DMS79 treated with DMSO at 0.1 percent for 48 hours (cell line): ENCODE results near the gene TTC19.

Experiments
- DNase-seq: peaks from one replicate; lab custom pipeline; 2025; lab: John Stamatoyannopoulos, UW

Gene TTC19, protein sequence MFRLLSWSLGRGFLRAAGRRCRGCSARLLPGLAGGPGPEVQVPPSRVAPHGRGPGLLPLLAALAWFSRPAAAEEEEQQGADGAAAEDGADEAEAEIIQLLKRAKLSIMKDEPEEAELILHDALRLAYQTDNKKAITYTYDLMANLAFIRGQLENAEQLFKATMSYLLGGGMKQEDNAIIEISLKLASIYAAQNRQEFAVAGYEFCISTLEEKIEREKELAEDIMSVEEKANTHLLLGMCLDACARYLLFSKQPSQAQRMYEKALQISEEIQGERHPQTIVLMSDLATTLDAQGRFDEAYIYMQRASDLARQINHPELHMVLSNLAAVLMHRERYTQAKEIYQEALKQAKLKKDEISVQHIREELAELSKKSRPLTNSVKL

DNA sequence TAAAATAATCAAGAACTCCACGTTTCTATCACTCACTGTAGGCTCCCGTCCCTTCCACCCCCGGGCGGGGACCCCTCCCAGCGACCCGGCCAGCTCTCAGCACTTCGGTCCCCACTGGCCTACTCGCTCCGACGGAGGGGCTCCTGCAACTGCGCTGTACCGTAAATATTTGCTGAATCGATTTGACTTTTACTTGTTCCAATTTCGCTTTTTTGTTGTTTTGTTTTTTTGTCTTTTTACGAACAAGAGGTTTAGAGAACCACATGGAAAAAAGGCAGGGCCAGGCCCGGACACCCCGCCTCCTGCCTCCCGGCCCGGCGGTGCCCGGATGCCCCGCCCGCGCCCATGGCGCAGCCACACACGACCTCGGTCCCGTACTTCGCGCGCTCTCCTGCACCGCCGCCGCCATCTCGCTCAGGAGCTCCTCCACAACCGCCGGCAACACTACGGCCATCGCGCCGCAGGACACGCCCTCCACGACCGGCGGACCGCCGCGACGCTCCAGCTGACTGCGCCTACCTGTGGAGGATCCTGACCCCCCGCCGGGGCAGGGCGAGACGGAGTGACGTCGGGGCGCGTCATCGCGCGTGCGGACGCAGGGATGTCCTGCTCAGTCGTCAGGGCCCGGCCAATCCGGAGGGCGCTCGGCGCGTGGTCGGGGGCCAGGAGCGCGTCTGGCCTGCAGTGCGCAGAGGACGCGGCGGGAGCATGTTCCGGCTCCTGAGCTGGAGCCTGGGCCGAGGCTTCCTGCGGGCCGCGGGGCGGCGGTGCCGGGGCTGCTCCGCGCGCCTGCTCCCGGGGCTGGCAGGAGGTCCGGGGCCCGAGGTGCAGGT, at the start of gene TTC19, which contains the start of gene ZSWIM7:
TTC19 (plus strand) TSS at position 684 of the 833 bp plus-strand sequence; CDS start at position 709, 25 bp downstream.
ZSWIM7 (minus strand) TSS at position 564 of the 833 bp plus-strand sequence; CDS start at position 454, 110 bp downstream.
- DNase-seq = peak; percentile 71

- DNase-seq = no peak
Measured at GRCh38 chr17:15951368-15952047, 48.1 kb upstream of the TTC19 start.

GRCh38 chr17:15952048-15952532, 47.5 kb upstream of the TTC19 start:
- no peak for DNase-seq

- no peak for DNase-seq
Measured at GRCh38 chr17:15952916-15953790, 46.5 kb upstream of the TTC19 start.

DNA sequence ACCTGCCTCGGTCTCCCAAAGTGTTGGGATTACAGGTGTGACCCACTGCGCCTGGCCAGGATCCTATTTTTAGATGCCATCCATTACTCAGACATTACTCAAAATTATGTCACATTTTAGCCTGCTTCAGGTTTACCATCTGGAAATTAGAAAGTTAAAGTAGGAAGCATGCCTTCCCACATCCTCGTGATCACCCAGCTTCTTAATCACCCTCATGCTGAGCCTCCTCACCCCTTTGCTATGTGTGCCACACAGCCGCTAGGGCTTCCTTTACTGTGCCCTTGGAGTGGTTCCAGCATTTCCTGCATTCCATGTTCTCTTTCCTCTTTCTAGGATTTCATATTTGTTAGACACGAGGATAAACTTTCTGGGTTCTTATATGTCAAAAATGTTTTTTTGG, 45.4 kb upstream of the TTC19 start:
- DNase-seq = no peak

GRCh38 chr17:15955793-15956541, 43.7 kb upstream of the TTC19 start:
- DNase-seq = no peak

DNA sequence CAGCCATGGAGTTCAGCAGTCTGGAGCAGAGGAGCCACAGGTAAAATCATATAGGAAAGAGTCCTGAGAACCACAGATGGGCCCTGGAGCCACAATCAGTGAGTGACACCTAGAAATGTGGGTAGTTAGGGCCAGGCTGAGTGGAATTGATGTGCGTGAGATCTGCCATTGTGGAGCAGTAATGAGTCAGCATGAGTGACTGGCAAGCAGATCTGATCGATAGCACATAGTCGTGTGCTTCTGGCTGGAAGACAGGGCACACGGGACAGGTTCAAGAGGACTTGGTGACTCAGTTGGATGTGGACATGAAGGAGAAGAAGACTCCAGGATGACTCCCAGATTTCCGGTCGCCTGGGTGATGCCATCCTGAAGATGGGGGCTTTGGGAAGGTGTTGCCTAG, 42.4 kb upstream of the TTC19 start:
- no peak for DNase-seq

DNA sequence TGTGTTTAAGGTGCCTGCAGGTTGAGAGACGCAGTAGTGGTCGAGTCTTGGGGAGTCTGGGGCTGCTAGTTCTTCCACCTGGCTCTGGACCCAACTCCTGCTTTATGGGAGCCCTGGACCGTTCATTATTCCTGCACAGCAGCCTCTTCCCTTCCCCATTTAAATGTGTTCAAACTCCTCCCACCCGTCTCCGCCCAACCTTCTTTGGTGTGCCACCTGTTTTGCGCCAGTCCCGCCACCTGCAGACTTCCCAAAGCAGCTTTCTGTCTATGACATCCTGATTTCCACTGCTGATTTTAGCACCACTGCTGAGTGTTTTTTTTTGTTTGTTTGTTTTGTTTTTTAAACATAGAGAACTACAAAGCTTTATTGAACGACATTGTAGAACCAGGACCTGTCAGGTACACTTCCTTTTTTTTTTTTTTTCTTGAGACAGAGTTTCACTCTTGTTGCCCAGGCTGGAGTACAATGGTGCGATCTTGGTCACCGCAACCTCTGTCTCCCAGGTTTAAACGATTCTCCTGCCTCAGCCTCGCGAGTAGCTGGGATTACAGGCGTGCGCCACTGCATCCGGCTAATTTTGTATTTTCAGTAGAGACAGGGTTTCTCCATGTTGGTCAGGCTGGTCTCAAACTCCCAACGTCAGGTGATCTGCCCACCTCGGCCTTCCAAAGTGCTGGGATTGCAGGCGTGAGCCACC, 41.9 kb upstream of the TTC19 start:
- DNase-seq = no peak

DNA sequence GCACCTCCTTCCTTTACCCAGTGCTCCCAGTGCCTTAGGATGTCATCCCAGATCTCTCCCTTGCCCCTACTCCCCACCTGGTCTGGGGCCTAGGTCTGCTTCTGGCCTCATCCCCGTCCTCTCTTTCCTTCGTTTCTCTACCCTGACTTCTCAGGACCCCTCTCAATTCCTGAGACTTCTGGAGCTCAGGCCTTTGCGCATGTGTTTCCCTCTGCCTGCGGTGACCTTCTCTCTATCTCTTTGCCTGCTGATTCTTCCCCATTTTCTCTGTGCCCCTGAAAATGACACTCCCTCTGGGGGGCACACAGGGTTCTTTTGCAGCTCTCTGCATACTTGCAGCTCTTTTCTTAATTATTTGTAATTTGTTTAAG, 41.2 kb upstream of the TTC19 start:
- DNase-seq = no peak

GRCh38 chr17:15963670-15964110, 35.9 kb upstream of the TTC19 start:
- DNase-seq = no peak

- DNase-seq = no peak
Measured at GRCh38 chr17:15965528-15965927, 34.1 kb upstream of the TTC19 start.

DNA sequence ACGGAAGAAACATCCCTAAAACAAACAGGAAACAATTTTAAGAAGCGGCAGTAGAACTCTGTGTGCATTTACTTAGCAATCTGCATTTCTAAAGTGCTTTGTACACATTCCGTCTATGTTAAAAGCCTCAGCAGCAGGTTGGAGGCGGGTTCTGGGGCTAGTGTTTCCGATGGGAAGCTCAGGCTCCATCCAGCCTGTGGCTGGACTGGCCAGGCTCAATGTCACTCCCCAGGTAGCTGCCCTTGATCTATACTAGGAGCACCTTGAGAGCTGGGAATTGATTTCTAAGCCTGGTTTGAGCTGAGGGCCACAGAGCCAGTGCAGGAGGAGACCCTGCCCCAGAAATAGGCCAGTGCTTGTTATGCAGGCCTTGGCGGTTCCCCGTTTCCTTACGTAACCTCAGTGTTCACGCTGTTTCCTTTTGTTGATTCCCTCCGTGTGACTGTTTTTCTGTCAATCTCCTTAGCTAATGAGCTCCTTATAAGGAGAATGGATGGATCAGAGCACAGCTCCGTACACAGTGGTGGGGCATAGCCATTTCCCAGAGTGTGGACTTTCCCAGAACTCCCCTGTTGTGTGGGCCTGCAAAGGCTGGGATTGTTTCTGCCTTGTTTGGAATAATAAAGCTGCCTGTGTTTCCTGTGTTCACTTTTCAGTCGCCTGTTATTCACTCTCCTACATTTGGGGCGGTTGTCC, 33.3 kb upstream of the TTC19 start:
- peak; percentile 21 for DNase-seq

GRCh38 chr17:15966879-15967248, 32.8 kb upstream of the TTC19 start:
- DNase-seq = peak; percentile 1

DNA sequence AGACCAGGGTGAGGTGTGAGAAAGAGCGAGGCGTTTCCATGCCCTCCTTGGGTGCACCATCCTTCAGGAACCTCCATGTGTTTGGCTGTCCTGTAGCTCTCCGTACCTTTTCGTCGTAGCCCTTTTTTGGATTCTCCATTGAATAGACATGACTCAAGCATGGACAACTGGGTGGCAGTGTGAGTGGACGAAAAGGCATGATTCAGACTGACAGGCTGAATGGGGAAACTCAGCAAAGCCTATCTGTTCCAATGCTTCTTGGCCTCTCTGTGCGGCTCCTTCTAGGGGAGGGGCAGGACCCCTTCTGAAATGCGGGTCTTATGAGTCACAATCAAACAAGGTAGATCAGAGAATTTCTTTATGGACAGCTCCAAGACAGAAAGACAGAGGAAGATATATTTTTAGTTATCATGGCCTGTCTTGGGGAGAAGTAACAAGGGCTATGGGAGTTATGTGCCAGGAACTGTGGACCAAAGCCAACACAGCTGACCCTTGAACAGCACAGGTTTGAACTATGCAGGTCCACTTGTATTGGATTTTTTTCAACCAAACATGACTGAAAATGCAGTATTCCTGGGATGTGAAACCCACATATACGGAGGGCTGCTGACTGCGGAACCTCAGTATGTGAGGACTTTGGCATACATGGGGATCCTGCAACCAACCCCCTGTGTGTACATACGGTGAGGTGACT, 31.8 kb upstream of the TTC19 start:
- no peak for DNase-seq

- DNase-seq = no peak
Measured at GRCh38 chr17:15969463-15969862, 30.2 kb upstream of the TTC19 start.

- no peak for DNase-seq
Measured at GRCh38 chr17:15970500-15970899, 29.1 kb upstream of the TTC19 start.

DNA sequence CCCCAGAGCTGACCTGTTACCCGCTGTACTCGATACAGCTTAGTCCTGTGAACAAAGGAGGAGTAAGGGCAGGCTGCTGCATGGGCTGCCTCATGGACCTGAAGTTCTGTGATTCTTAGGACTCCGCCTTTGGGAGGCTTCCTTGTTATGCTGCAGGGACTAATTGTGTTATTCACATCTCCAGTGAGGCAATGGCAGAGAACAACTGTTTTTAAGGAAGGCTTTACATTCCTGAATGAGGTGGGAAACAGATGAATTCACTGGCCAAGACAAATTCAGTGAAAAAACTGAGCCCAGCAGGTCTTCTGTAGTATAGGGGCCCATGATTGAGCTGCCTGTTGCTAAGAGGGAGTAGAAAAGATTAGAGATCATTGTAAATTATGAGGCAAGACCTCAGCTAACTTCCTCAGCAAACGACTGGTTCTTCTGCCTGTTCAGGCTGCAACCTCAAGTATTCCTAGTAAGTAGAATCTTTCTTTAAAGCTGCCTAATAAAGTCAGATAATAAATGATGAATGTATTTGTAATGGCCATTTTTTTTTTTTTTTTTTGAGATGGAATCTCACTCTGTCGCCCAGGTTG, 28.4 kb upstream of the TTC19 start:
- no peak for DNase-seq

- DNase-seq = no peak
Measured at GRCh38 chr17:15971882-15972281, 27.7 kb upstream of the TTC19 start.
